HepG2 (cell line): ENCODE results near the gene PLRG1. TPM values are rescaled to one million over a fixed set of nuclear protein-coding genes. Genes with fewer than 3 reads are reported as not detected.

ENCODE experiments used
- ATF7-NPFF ChIP-seq: sonication (generic); formaldehyde crosslinking; IDR thresholded peaks from 2 replicates; pipeline ENCODE4 v1.8.1; 2023; ENCODE audit warnings: mild to moderate bottlenecking, low read depth, missing genetic modification reagents, moderate library complexity
- ETV6 ChIP-seq: sonication (generic); formaldehyde crosslinking; conservative IDR thresholded peaks from 2 replicates; pipeline ENCODE4 v1.4.0; 2020; ENCODE audit warnings: missing genetic modification reagents
- ISX ChIP-seq: sonication (generic); formaldehyde crosslinking; conservative IDR thresholded peaks from 2 replicates; pipeline ENCODE4 v1.5.0; 2020; ENCODE audit warnings: missing genetic modification reagents
- PREB ChIP-seq: sonication (generic); formaldehyde crosslinking; IDR thresholded peaks from 2 replicates; pipeline ENCODE4 v1.4.0; 2020; ENCODE audit warnings: missing genetic modification reagents
- RERE ChIP-seq: IDR thresholded peaks from 2 replicates; pipeline ENCODE4 v1.6.1; 2016; ENCODE audit warnings: low read depth, missing genetic modification reagents, missing compliant biosample characterization
- ZFY ChIP-seq: sonication (generic); formaldehyde crosslinking; IDR thresholded peaks from 2 replicates; pipeline ENCODE4 v1.4.0; 2020; ENCODE audit warnings: missing genetic modification reagents
- ZNF256 ChIP-seq: sonication (generic); formaldehyde crosslinking; conservative IDR thresholded peaks from 2 replicates; pipeline ENCODE4 v1.4.0; 2020; ENCODE audit warnings: missing genetic modification reagents
- ZNF264 ChIP-seq: sonication (generic); formaldehyde crosslinking; IDR thresholded peaks from 2 replicates; pipeline ENCODE4 v1.4.0; 2020; ENCODE audit warnings: missing genetic modification reagents
- ZNF432 ChIP-seq: sonication (generic); formaldehyde crosslinking; IDR thresholded peaks from 2 replicates; pipeline ENCODE4 v1.5.0; 2020; ENCODE audit warnings: missing genetic modification reagents, mild to moderate bottlenecking, borderline replicate concordance
- ZNF614 ChIP-seq: IDR thresholded peaks from 2 replicates; pipeline ENCODE4 v1.6.1; 2018; ENCODE audit warnings: missing biosample characterization, missing genetic modification reagents, inconsistent platforms, borderline replicate concordance
- ZNF7 ChIP-seq: IDR thresholded peaks from 2 replicates; pipeline ENCODE4 v1.6.1; 2016; ENCODE audit warnings: missing biosample characterization, missing genetic modification reagents
- ZNF788 ChIP-seq: sonication (generic); formaldehyde crosslinking; IDR thresholded peaks from 2 replicates; pipeline ENCODE4 v1.5.0; 2020; ENCODE audit warnings: mild to moderate bottlenecking, missing genetic modification reagents, borderline replicate concordance
- polyA plus RNA-seq, 8 experiments: library from polyadenylated mRNA; depleted of rRNA in 3 of 8; stranded (reverse) in 7 of 8; unstranded in 1 of 8; fragments of >200 nt; fragmentation: Illumina TruSeq in 4 of 8; extraction: Trizol in 4 of 8; gene quantifications; 2 replicates each; pipeline versions ENCODE4 v1.2.1 to v1.2.3, GENCODE V29; 2011 to 2016; ENCODE audit warnings: low read depth in 4 of 8, missing spikeins in 1 of 8, mixed read lengths in 1 of 8; ENCODE audit not compliant: insufficient read depth in 1 of 8
- total RNA-seq, 5 experiments: library from RNA; depleted of rRNA; stranded (reverse); fragments of >200 nt; fragmentation: Illumina TruSeq; extraction: Trizol; gene quantifications; 2 replicates each; pipeline ENCODE4 v1.2.3, GENCODE V29; 2016; ENCODE audit warnings: low read depth in 1 of 5
- TF ChIP-seq, protein P1 (sequence below): sonication (generic); formaldehyde crosslinking; conservative IDR thresholded peaks from 2 replicates; pipeline ENCODE4 v1.4.0; 2020; ENCODE audit warnings: mild to moderate bottlenecking, missing genetic modification reagents, moderate library complexity
- TF ChIP-seq, protein P2 (sequence below): sonication (generic); formaldehyde crosslinking; IDR thresholded peaks from 2 replicates; pipeline ENCODE4 v1.5.0; 2020; ENCODE audit warnings: missing genetic modification reagents

The PLRG1 gene
- total and polyA plus RNA-seq, 2 of the 13 experiments (the other 11 are each of a cell fraction or from before 2014, with no cell fraction given): 77.3 to 110 TPM

DNA sequence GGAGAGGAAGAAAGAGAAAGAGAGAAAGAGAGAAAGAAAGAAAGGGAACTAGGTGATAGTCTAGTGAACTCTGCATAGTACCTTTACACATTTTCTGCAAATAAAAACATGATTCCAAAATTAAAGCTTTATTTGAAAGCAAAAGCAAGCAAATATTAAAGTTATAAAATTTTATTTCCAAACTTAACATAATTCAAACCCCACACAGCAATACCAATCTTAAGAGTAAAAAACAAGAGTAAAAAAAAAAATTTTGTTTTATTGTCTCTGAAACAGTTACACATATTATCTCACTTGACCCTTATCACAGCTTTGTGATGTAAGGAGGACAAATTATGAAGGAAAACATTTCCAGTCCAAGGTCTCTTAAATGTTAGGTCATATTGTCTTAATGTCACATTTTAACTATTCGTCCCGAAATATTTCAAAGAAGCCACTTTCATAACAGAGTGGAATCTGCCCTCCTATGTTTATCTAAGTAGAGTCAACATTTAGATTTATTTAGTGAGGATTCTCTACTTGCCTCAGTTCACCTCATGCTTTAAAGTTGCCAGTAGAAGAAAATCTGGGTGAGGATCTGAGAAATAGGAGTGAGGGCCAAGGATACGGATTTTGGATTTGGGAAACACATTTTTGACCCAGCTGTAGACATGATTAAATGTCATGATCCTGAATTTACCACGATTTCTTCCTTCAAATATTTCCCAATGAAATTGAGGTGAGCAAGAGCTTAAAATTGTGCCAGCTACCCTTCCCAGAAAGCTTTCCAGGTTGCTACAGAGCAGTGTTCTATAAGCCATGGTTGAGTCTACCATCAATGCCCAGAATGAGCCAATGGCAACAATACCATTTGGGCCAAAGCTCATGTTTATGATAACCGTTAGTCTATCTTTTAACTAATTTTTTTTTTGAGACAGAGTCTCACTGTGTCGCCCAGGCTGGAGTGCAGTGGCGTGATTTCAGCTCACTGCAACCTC lies 47.9 kb upstream of the PLRG1 start (continued):
- no peak for TF ChIP-seq PREB (CRISPR knock-in tag)
- no peak for TF ChIP-seq ISX (CRISPR knock-in tag)
- TF ChIP-seq ZFY (CRISPR knock-in tag): no peak
- TF ChIP-seq ATF7-NPFF (CRISPR knock-in tag): no peak
- TF ChIP-seq ZNF264 (CRISPR knock-in tag): peak; percentile 72
- TF ChIP-seq ZNF432 (CRISPR knock-in tag): no peak
- TF ChIP-seq ZNF7 (CRISPR knock-in tag): no peak
- TF ChIP-seq, protein P1, sequence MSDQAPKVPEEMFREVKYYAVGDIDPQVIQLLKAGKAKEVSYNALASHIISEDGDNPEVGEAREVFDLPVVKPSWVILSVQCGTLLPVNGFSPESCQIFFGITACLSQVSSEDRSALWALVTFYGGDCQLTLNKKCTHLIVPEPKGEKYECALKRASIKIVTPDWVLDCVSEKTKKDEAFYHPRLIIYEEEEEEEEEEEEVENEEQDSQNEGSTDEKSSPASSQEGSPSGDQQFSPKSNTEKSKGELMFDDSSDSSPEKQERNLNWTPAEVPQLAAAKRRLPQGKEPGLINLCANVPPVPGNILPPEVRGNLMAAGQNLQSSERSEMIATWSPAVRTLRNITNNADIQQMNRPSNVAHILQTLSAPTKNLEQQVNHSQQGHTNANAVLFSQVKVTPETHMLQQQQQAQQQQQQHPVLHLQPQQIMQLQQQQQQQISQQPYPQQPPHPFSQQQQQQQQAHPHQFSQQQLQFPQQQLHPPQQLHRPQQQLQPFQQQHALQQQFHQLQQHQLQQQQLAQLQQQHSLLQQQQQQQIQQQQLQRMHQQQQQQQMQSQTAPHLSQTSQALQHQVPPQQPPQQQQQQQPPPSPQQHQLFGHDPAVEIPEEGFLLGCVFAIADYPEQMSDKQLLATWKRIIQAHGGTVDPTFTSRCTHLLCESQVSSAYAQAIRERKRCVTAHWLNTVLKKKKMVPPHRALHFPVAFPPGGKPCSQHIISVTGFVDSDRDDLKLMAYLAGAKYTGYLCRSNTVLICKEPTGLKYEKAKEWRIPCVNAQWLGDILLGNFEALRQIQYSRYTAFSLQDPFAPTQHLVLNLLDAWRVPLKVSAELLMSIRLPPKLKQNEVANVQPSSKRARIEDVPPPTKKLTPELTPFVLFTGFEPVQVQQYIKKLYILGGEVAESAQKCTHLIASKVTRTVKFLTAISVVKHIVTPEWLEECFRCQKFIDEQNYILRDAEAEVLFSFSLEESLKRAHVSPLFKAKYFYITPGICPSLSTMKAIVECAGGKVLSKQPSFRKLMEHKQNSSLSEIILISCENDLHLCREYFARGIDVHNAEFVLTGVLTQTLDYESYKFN (CRISPR knock-in tag): peak; percentile 97
- TF ChIP-seq ZNF256 (CRISPR knock-in tag): no peak
- TF ChIP-seq, protein P2, sequence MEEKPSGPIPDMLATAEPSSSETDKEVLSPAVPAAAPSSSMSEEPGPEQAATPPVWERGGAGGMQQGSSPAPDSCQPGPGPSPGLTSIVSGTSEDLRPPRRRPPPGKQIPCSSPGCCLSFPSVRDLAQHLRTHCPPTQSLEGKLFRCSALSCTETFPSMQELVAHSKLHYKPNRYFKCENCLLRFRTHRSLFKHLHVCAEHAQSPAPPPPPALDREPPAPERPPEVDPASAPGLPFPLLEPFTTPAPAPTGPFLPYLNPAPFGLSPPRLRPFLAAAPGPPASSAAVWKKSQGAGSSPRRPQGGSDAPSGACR (CRISPR knock-in tag): no peak
- no peak for TF ChIP-seq ZNF788 (CRISPR knock-in tag)
- TF ChIP-seq ZNF614 (CRISPR knock-in tag): no peak
- peak; percentile 98 for TF ChIP-seq RERE (CRISPR knock-in tag)
- TF ChIP-seq ETV6 (CRISPR knock-in tag): no peak
- TF ChIP-seq, all 625 proteins: peak for 150
